Measurements from ENCODE around the gene RXRA.

The RXRA gene

DNA sequence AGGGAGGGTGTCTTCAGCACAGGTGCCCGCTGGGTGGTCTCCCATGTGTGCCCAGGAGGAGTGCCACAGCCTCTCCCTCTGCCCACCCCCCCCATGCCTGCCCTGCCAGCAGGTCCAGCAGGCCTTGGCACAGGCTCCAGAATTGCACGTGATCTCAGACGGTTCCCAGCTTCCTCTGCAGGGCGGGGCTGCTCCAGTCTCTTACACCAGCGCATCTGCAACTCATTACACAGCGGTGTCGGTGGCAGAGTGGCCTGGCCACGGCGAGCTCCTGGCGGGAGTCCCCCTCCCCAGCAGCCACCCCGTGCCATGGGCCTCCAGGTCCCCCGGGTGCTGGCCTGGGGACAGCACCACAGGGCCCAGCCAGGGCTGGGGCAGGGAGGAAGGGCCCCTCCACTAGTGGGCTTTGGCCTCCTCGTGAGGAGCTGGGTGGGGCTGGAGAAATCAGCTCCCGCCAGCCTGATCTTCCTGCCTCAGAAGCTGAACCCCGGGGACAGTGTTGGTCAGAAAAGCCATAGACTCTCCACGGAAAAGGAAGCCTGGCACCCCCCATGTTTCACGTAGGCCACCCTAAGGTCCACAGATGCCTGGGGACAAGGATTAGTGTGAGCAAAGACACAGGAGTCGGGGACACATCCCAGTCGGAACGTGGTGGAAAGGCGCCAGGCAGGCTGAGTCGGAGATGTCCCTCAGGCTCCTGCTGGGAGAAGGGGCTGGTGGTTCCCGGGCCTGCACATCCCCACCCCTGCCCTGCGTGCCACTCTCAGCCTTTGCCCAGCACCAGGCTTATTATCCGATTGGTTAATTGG lies 40.2 kb downstream of the RXRA start:
- Histone ChIP-seq H3K4me3 (ENCODE audit: low read length in 2 of 2) (peak overlapping the region in 1 of 2 donors; percentile 24), H3K27me3 (ENCODE audit: control insufficient read depth in 2 of 2, insufficient read depth in 2 of 2, low read length in 2 of 2) (no peaks in the 10 kb centered on the region), H3K9ac (ENCODE audit: low read depth in 1 of 2, low read length in 2 of 2) (peak overlapping the region in 1 of 2 donors; percentile 39), H3K36me3 (ENCODE audit: control insufficient read depth in 2 of 2, insufficient read depth in 2 of 2, low read length in 2 of 2) (no peaks in the 10 kb centered on the region), H3K4me1 (ENCODE audit: control insufficient read depth in 2 of 2, insufficient read depth in 2 of 2, low read length in 2 of 2) (peaks cover 27 to 37% of the 10 kb centered on the region in 2 donors), H3K27ac (ENCODE audit: low read depth in 2 of 2, low read length in 2 of 2) (peak overlapping the region; percentile 59 to 71), H3K9me3 (ENCODE audit: control insufficient read depth in 2 of 2, low read length in 2 of 2) (no peaks in the 10 kb centered on the region)

- Histone ChIP-seq H3K4me3 (ENCODE audit: low read length in 2 of 2) (no peak overlapping the region), H3K36me3 (ENCODE audit: control insufficient read depth in 2 of 2, insufficient read depth in 2 of 2, low read length in 2 of 2) (no peaks in the 10 kb centered on the region), H3K9ac (ENCODE audit: low read depth in 1 of 2, low read length in 2 of 2) (no peak overlapping the region), H3K4me1 (ENCODE audit: control insufficient read depth in 2 of 2, insufficient read depth in 2 of 2, low read length in 2 of 2) (peaks cover 27 to 40% of the 10 kb centered on the region in 2 donors), H3K9me3 (ENCODE audit: control insufficient read depth in 2 of 2, low read length in 2 of 2) (no peaks in the 10 kb centered on the region), H3K27ac (ENCODE audit: low read depth in 2 of 2, low read length in 2 of 2) (no peak overlapping the region), H3K27me3 (ENCODE audit: control insufficient read depth in 2 of 2, insufficient read depth in 2 of 2, low read length in 2 of 2) (no peaks in the 10 kb centered on the region)
These were observed 40.8 kb downstream of the RXRA start for GRCh38 chr9:134367061-134367460.

DNA sequence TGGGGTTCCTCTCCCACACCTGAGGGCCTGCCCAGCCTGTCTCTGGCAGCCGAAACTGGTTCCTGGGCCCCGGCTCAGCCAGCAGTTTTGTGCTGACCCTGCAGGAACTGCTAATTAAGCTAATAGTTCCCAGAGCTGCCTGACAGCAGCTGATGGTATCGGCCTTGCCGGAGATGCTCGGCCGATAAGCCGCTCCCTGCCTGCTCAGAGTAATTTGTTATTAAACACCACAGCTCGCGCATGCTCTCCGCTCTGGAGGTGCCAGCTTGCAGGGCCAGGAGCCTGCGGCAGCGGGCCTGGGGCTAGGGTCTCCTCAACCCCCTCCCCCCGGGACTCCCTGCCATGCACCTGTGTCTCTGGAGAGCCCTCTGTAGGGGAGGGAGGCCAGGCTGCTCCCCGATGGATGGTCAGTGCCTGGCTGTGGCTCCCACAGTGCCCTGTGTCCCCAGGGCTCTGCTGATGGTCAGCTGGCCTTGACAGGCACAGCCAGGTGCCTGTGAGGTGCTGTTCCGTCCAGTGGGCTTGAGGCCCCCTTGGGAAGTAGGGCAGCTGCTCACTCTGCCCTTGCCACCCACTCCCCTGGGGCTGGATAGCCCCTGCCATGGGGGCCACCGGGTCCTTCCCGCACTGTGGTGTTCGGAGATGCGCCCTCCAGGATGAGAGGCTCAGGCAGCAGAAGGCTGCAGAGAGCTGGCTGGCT lies 41.7 kb downstream of the RXRA start:
- Histone ChIP-seq H3K4me1 (ENCODE audit: control insufficient read depth in 2 of 2, insufficient read depth in 2 of 2, low read length in 2 of 2) (peaks cover 32 to 47% of the 10 kb centered on the region in 2 donors), H3K27me3 (ENCODE audit: control insufficient read depth in 2 of 2, insufficient read depth in 2 of 2, low read length in 2 of 2) (no peaks in the 10 kb centered on the region), H3K4me3 (ENCODE audit: low read length in 2 of 2) (no peak overlapping the region), H3K9me3 (ENCODE audit: control insufficient read depth in 2 of 2, low read length in 2 of 2) (no peaks in the 10 kb centered on the region), H3K27ac (ENCODE audit: low read depth in 2 of 2, low read length in 2 of 2) (no peak overlapping the region), H3K36me3 (ENCODE audit: control insufficient read depth in 2 of 2, insufficient read depth in 2 of 2, low read length in 2 of 2) (no peaks in the 10 kb centered on the region), H3K9ac (ENCODE audit: low read depth in 1 of 2, low read length in 2 of 2) (no peak overlapping the region)

- Histone ChIP-seq H3K9ac (ENCODE audit: low read depth in 1 of 2, low read length in 2 of 2) (no peak overlapping the region), H3K4me1 (ENCODE audit: control insufficient read depth in 2 of 2, insufficient read depth in 2 of 2, low read length in 2 of 2) (peaks cover 38 to 48% of the 10 kb centered on the region in 2 donors), H3K27me3 (ENCODE audit: control insufficient read depth in 2 of 2, insufficient read depth in 2 of 2, low read length in 2 of 2) (no peaks in the 10 kb centered on the region), H3K4me3 (ENCODE audit: low read length in 2 of 2) (no peak overlapping the region), H3K36me3 (ENCODE audit: control insufficient read depth in 2 of 2, insufficient read depth in 2 of 2, low read length in 2 of 2) (no peaks in the 10 kb centered on the region), H3K27ac (ENCODE audit: low read depth in 2 of 2, low read length in 2 of 2) (no peak overlapping the region), H3K9me3 (ENCODE audit: control insufficient read depth in 2 of 2, low read length in 2 of 2) (no peaks in the 10 kb centered on the region)
These were observed 42.3 kb downstream of the RXRA start for GRCh38 chr9:134368571-134368970.

DNA sequence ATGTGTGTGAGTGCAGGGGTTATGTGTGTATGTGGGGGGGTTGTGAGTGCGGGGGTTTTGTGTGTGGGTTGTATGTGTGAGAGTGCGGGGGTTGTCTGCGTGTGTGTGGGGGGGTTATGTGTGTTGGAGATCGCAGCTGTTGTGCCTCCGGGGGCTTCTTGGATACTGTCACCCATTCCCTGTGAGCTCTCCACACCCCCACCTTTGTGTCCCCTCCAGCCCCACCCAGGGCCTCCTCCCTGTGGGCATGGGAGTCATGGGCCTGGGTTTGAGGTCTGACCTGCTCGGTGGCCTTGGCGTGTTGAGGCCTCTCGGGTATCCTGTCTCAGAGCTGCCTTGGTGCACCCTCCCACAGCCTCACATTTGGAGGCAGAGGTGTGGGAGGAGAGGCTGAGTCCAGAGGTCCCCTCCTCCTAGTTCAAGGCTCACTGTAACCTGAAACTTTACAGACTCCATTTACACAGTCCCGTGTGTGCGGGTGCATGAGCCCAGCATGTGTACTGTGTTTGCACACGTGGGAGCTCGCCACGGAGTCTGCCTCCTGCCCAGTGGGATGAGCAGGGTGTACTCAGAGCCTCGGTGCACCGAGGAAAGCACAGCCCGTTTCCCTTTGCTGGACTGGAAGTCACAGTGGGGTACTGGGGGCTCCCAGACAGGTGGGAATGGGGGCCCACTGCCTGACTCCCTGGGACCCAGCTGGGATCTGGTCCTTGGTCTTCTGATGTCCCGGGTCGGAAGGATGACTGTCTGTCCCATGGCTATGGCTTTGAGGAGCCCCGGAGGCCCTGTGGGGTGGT lies 43.4 kb downstream of the RXRA start:
- peaks cover 41 to 44% of the 10 kb centered on the region in 2 donors for H3K4me1 ChIP-seq (ENCODE audit: control insufficient read depth in 2 of 2, insufficient read depth in 2 of 2, low read length in 2 of 2)
- no peaks in the 10 kb centered on the region for H3K9me3 ChIP-seq (ENCODE audit: control insufficient read depth in 2 of 2, low read length in 2 of 2)
- no peak overlapping the region for H3K9ac ChIP-seq (ENCODE audit: low read depth in 1 of 2, low read length in 2 of 2)
- no peaks in the 10 kb centered on the region for H3K36me3 ChIP-seq (ENCODE audit: control insufficient read depth in 2 of 2, insufficient read depth in 2 of 2, low read length in 2 of 2)
- H3K27ac ChIP-seq (ENCODE audit: low read depth in 2 of 2, low read length in 2 of 2): no peak overlapping the region
- H3K4me3 ChIP-seq (ENCODE audit: low read length in 2 of 2): no peak overlapping the region
- no peaks in the 10 kb centered on the region for H3K27me3 ChIP-seq (ENCODE audit: control insufficient read depth in 2 of 2, insufficient read depth in 2 of 2, low read length in 2 of 2)

GRCh38 chr9:134370213-134370492 lies 43.9 kb downstream of the RXRA start:
- H3K27ac ChIP-seq (ENCODE audit: low read depth in 2 of 2, low read length in 2 of 2): no peak overlapping the region
- no peak overlapping the region for H3K4me3 ChIP-seq (ENCODE audit: low read length in 2 of 2)
- H3K9ac ChIP-seq (ENCODE audit: low read depth in 1 of 2, low read length in 2 of 2): no peak overlapping the region
- H3K27me3 ChIP-seq (ENCODE audit: control insufficient read depth in 2 of 2, insufficient read depth in 2 of 2, low read length in 2 of 2): no peaks in the 10 kb centered on the region
- peaks cover 43 to 46% of the 10 kb centered on the region in 2 donors for H3K4me1 ChIP-seq (ENCODE audit: control insufficient read depth in 2 of 2, insufficient read depth in 2 of 2, low read length in 2 of 2)
- H3K36me3 ChIP-seq (ENCODE audit: control insufficient read depth in 2 of 2, insufficient read depth in 2 of 2, low read length in 2 of 2): no peaks in the 10 kb centered on the region
- H3K9me3 ChIP-seq (ENCODE audit: control insufficient read depth in 2 of 2, low read length in 2 of 2): no peaks in the 10 kb centered on the region

DNA sequence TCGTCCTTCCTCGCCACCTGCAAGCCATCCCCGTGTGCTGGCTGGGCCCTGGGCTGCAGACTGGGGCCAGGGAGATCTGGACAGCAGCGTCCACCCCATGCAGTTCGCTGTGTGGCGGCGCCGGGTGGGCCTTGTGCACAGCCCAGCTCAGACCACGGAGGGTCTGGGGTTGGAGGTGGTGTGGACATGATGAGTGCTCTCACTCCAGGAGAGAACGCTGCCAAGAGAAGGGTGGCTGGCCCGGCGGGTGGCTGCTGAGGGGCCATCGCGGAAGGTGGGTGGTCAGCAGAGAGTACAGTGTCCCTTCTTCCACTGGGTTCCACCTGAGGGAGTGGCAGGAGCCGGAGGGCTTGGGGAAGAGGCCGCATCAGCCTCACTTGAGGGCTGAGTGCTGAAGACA lies 44.4 kb downstream of the RXRA start:
- Histone ChIP-seq H3K27me3 (ENCODE audit: control insufficient read depth in 2 of 2, insufficient read depth in 2 of 2, low read length in 2 of 2) (no peaks in the 10 kb centered on the region), H3K36me3 (ENCODE audit: control insufficient read depth in 2 of 2, insufficient read depth in 2 of 2, low read length in 2 of 2) (no peaks in the 10 kb centered on the region), H3K9ac (ENCODE audit: low read depth in 1 of 2, low read length in 2 of 2) (no peak overlapping the region), H3K4me1 (ENCODE audit: control insufficient read depth in 2 of 2, insufficient read depth in 2 of 2, low read length in 2 of 2) (peaks cover 46 to 47% of the 10 kb centered on the region in 2 donors), H3K9me3 (ENCODE audit: control insufficient read depth in 2 of 2, low read length in 2 of 2) (no peaks in the 10 kb centered on the region), H3K4me3 (ENCODE audit: low read length in 2 of 2) (no peak overlapping the region), H3K27ac (ENCODE audit: low read depth in 2 of 2, low read length in 2 of 2) (no peak overlapping the region)

GRCh38 chr9:134371731-134372130 lies 45.5 kb downstream of the RXRA start:
- H3K36me3 ChIP-seq (ENCODE audit: control insufficient read depth in 2 of 2, insufficient read depth in 2 of 2, low read length in 2 of 2): no peaks in the 10 kb centered on the region
- no peaks in the 10 kb centered on the region for H3K27me3 ChIP-seq (ENCODE audit: control insufficient read depth in 2 of 2, insufficient read depth in 2 of 2, low read length in 2 of 2)
- H3K27ac ChIP-seq (ENCODE audit: low read depth in 2 of 2, low read length in 2 of 2): no peak overlapping the region
- no peaks in the 10 kb centered on the region for H3K9me3 ChIP-seq (ENCODE audit: control insufficient read depth in 2 of 2, low read length in 2 of 2)
- H3K9ac ChIP-seq (ENCODE audit: low read depth in 1 of 2, low read length in 2 of 2): no peak overlapping the region
- peaks cover 43 to 44% of the 10 kb centered on the region in 2 donors for H3K4me1 ChIP-seq (ENCODE audit: control insufficient read depth in 2 of 2, insufficient read depth in 2 of 2, low read length in 2 of 2)
- H3K4me3 ChIP-seq (ENCODE audit: low read length in 2 of 2): no peak overlapping the region

GRCh38 chr9:134372581-134373267 lies 46.5 kb downstream of the RXRA start:
- H3K27me3 ChIP-seq (ENCODE audit: control insufficient read depth in 2 of 2, insufficient read depth in 2 of 2, low read length in 2 of 2): no peaks in the 10 kb centered on the region
- H3K4me1 ChIP-seq (ENCODE audit: control insufficient read depth in 2 of 2, insufficient read depth in 2 of 2, low read length in 2 of 2): peaks cover 47 to 48% of the 10 kb centered on the region in 2 donors
- H3K9ac ChIP-seq (ENCODE audit: low read depth in 1 of 2, low read length in 2 of 2): peak overlapping the region in 1 of 2 donors; percentile 26
- no peaks in the 10 kb centered on the region for H3K36me3 ChIP-seq (ENCODE audit: control insufficient read depth in 2 of 2, insufficient read depth in 2 of 2, low read length in 2 of 2)
- H3K4me3 ChIP-seq (ENCODE audit: low read length in 2 of 2): no peak overlapping the region
- H3K27ac ChIP-seq (ENCODE audit: low read depth in 2 of 2, low read length in 2 of 2): peak overlapping the region; percentile 9 to 37
- no peaks in the 10 kb centered on the region for H3K9me3 ChIP-seq (ENCODE audit: control insufficient read depth in 2 of 2, low read length in 2 of 2)
